ENCODE results near the gene PAPOLG.

PAPOLG gene

GRCh38 chr2:60847854-60848253, 91.8 kb downstream of the PAPOLG start:
- no peak for DNase-seq (ENCODE audit: low read depth)
- no peak overlapping the region for H3K4me3 ChIP-seq (ENCODE audit: low read depth, low read length)
- no peak for TF ChIP-seq POLR2A (IDR thresholded peaks at IDR 0.05; ENCODE audit: extremely low read depth, insufficient read length)
- no peak for TF ChIP-seq MAX (IDR thresholded peaks at IDR 0.05; ENCODE audit: low read depth, low read length)
- no peak for TF ChIP-seq MYC (IDR thresholded peaks at IDR 0.05; ENCODE audit: low read depth, low read length)
- TF ChIP-seq CTCF (IDR thresholded peaks at IDR 0.05; ENCODE audit: low read depth, low read length): no peak
